A549 (cell line): ENCODE data around the gene ZNF664. TPM values are rescaled to one million over a fixed set of nuclear protein-coding genes. Genes with fewer than 3 reads are reported as not detected.

Experiments
- ATAC-seq, 2 experiments: fragments of 200-7000 bp in 1 of 2; fragments of >200 bp in 1 of 2; cut with Nextera tagmentation in 1 of 2; cut with Tn5 transposase in 1 of 2; 3 replicates each; pipeline versions ENCODE4 v1.8.0 to v1.9.1; 2018 to 2020; ENCODE audit warnings: mild to moderate bottlenecking in 1 of 2, moderate library complexity in 1 of 2
- CTCF ChIA-PET: fragments of 300-600 bp; sonication (Branson Sonifier 250); formaldehyde crosslinking; extraction: SDS; loops from one replicate; lab custom pipeline; 2021; ENCODE audit warnings: antibody characterized with exemption, inconsistent platforms; lab: Yijun Ruan, JAX
- POLR2A ChIA-PET: fragments of 350-600 bp; formaldehyde crosslinking; extraction: SDS; loops from one replicate; lab custom pipeline; 2021; ENCODE audit warnings: antibody characterized with exemption, inconsistent platforms; lab: Yijun Ruan, JAX
- DNase-seq, 2 experiments: peaks; one replicate each; pipeline versions ENCODE4 v3.0.0 to v3.0.0-alpha.2; 2011 to 2016; ENCODE audit warnings: low read depth in 1 of 2, low spot score in 1 of 2
- FAIRE-seq: peaks from 2 replicates; lab custom pipeline; 2011; peaks lifted over from hg19 to GRCh38; lab: Jason Lieb, UNC
- H3K27ac ChIP-seq, 2 experiments: fragments of >200 bp; sonication (Bioruptor Twin); formaldehyde crosslinking; 3 replicates each; pipeline ENCODE4 v1.5.1; 2016 to 2017
- H3K4me1 ChIP-seq: fragments of >200 bp; sonication (Bioruptor Twin); formaldehyde crosslinking; 3 replicates; pipeline ENCODE4 v1.6.1; 2016
- H3K4me2 ChIP-seq: fragments of >200 bp; sonication (Bioruptor Twin); formaldehyde crosslinking; 3 replicates; pipeline ENCODE4 v1.6.1; 2016
- H3K4me3 ChIP-seq: fragments of >200 bp; sonication (Bioruptor Twin); formaldehyde crosslinking; 3 replicates; pipeline ENCODE4 v1.5.1; 2016
- H3K9me3 ChIP-seq: fragments of >200 bp; sonication (Bioruptor Twin); formaldehyde crosslinking; 3 replicates; pipeline ENCODE4 v1.6.1; 2016
- BHLHE40 ChIP-seq: IDR thresholded peaks from 2 replicates; pipeline ENCODE4 v1.6.1; 2012; ENCODE audit warnings: low read depth, low read length, inconsistent platforms
- CEBPB ChIP-seq, 2 experiments: fragments of >200 bp in 1 of 2; sonication (Bioruptor Twin) in 1 of 2; formaldehyde crosslinking in 1 of 2; IDR thresholded peaks; 2 replicates each; pipeline ENCODE4 v1.6.1; 2012 to 2016
- ELK1 ChIP-seq: fragments of 150-350 bp; IDR thresholded peaks from 2 replicates; pipeline ENCODE4 v1.6.1; 2014; ENCODE audit warnings: low read depth, mild to moderate bottlenecking, low read length
- JUNB ChIP-seq: fragments of >200 bp; sonication (Bioruptor Twin); formaldehyde crosslinking; IDR thresholded peaks from 2 replicates; pipeline ENCODE4 v1.6.1; 2016
- KDM1A ChIP-seq: fragments of 200-600 bp; sonication (generic); IDR thresholded peaks from 2 replicates; pipeline ENCODE4 v1.6.1; 2016; ENCODE audit warnings: low read depth, mild to moderate bottlenecking
- MAZ ChIP-seq: fragments of 150-350 bp; IDR thresholded peaks from 2 replicates; pipeline ENCODE4 v1.6.1; 2014; ENCODE audit warnings: antibody characterized with exemption, low read depth, low read length, borderline replicate concordance
- MYC ChIP-seq: IDR thresholded peaks from 2 replicates; pipeline ENCODE4 v1.6.1; 2012; ENCODE audit warnings: mild to moderate bottlenecking, inconsistent platforms, low read length, improper control_type of control experiment, borderline replicate concordance
- NPAS2 ChIP-seq: fragments of 250-450 bp; sonication (Bioruptor Pico); IDR thresholded peaks from 2 replicates; pipeline ENCODE4 v1.8.0; 2022; ENCODE audit warnings: mild to moderate bottlenecking, moderate library complexity, borderline replicate concordance
- PBX3 ChIP-seq: IDR thresholded peaks from 2 replicates; pipeline ENCODE4 v1.6.1; 2012
- POLR2AphosphoS2 ChIP-seq: conservative IDR thresholded peaks from 2 replicates; pipeline ENCODE4 v1.6.1; 2012; ENCODE audit warnings: low read length, improper control_type of control experiment, inconsistent platforms
- RARB ChIP-seq: fragments of 250-450 bp; sonication (Bioruptor Pico); IDR thresholded peaks from 2 replicates; pipeline ENCODE4 v1.8.0; 2021; ENCODE audit warnings: mild to moderate bottlenecking, moderate library complexity
- ZC3H11A ChIP-seq: fragments of 450-650 bp; IDR thresholded peaks from 2 replicates; pipeline ENCODE4 v1.6.1; 2014; ENCODE audit warnings: antibody characterized with exemption, mild to moderate bottlenecking
- ZFP36 ChIP-seq: fragments of 450-650 bp; IDR thresholded peaks from 2 replicates; pipeline ENCODE4 v1.6.1; 2014; ENCODE audit warnings: borderline replicate concordance; ENCODE audit not compliant: partially characterized antibody
- ZSCAN20 ChIP-seq: fragments of 250-450 bp; sonication (Bioruptor Pico); IDR thresholded peaks from 2 replicates; pipeline ENCODE4 v1.8.0; 2022; ENCODE audit warnings: mild to moderate bottlenecking, moderate library complexity
- WGBS: methylation state at CpG from one replicate; pipeline ENCODE4 v1.1.6; 2017; ENCODE audit errors: missing lambda C conversion rate; 5-methylcytosine and 5-hydroxymethylcytosine counted together
- polyA plus RNA-seq, 4 experiments: library from polyadenylated mRNA; depleted of rRNA in 3 of 4; stranded (reverse); fragments of >200 nt; fragmentation: RNase III in 1 of 4; extraction: RNeasy Plus Mini Kit Qiagen cat#74134 plus additional on column Dnase treatment in 1 of 4; gene quantifications; 2 replicates in 3 of 4; 3 replicates in 1 of 4; pipeline ENCODE4 v1.2.3, GENCODE V29; 2011 to 2017
- small RNA-seq, 6 experiments: library from RNA; depleted of rRNA; stranded (forward); fragments of <200 nt; gene quantifications; one replicate each; pipeline ENCODE3, GENCODE V24; 2012

Gene ZNF664
- polyA plus RNA-seq, 2 of the 4 experiments (the other 2 are of a cell fraction) = 88.3 to 112 TPM

DNA sequence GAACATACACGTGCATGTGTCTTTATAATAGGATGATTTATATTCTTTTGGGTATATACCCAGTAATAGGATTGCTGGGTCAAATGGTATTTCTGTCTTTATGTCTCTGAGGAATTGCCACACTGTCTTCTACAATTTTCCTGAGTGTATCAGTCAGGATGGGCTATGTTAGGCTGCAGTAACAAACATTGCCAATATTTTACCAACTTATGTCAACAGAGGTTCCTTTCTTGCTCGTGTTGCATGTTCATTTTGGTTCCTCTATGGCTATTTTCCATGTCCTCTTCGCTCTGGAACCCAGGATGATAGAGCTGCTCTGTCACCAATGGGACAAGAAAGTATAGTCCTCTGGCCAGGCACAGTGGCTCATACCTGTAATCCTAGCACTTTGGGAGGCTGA lies 86.7 kb downstream of the ZNF664 start:
- Histone ChIP-seq H3K4me2 (no peak overlapping the region), H3K4me3 (no peak overlapping the region), H3K4me1 (no peaks in the 10 kb centered on the region), H3K27ac (no peak overlapping the region), H3K9me3 (peaks cover 7% of the 10 kb centered on the region; the same call in 1 of the 3 replicates)
- no peak for TF ChIP-seq BHLHE40
- no peak for TF ChIP-seq MYC
- no peak for TF ChIP-seq MAZ
- TF ChIP-seq ZFP36 = no peak
- TF ChIP-seq ZC3H11A = no peak
- TF ChIP-seq CEBPB (IDR thresholded peaks at IDR 0.05) = no peak
- no peak for TF ChIP-seq JUNB
- TF ChIP-seq PBX3 = no peak
- no peak for TF ChIP-seq NPAS2 (CRISPR knock-in tag)
- no peak for TF ChIP-seq RARB (CRISPR knock-in tag)
- TF ChIP-seq KDM1A = no peak
- TF ChIP-seq ELK1 = no peak
- no peak for TF ChIP-seq ZSCAN20 (CRISPR knock-in tag)
- no peak for TF ChIP-seq POLR2AphosphoS2
- FAIRE-seq (no peak), ATAC-seq (no peak), DNase-seq (no peak)
- ChIA-PET CTCF (interaction anchor here (0.7 kb wide), 1 partner anchor 310 kb away, joined by 3 read pairs; no protein-coding TSS in a partner anchor), POLR2A (no interaction called here)
- WGBS = 17% methylated on average over 3 of the region's 3 CpGs

Small RNA genes within 50 kb of the gene (small RNA-seq; reads per million reads assigned to genes)
- gene AC068790.4 (0 reads per million in 6 experiments), gene AC068790.6 (0 reads per million in 6 experiments)

Other genes with a start within 250 kb of the ZNF664 start
- 0.36 and 0.39 TPM in 2 replicates for gene DNAH10, start 210.9 kb upstream of the ZNF664 start, polyA plus RNA-seq (2011; rRNA removed)
- gene DNAH10, start 210.9 kb upstream of the ZNF664 start, polyA plus RNA-seq (2017; fragmentation: RNase III; extraction: RNeasy Plus Mini Kit Qiagen cat#74134 plus additional on column Dnase treatment) = 0.14 to 0.37 TPM (median 0.37 TPM) in 3 replicates
- gene CCDC92, start 384 bp upstream of the ZNF664 start, polyA plus RNA-seq (2011; rRNA removed) = 25.5 and 27.5 TPM in 2 replicates
- gene CCDC92, start 384 bp upstream of the ZNF664 start, polyA plus RNA-seq (2017; fragmentation: RNase III; extraction: RNeasy Plus Mini Kit Qiagen cat#74134 plus additional on column Dnase treatment) = 23.1 to 28.9 TPM (median 27.2 TPM) in 3 replicates